GM19025 (cell line): ENCODE data around the gene GPBP1.
"Not testable (repeated sequence)": the region's sequence is repeated elsewhere in the genome, so short reads cannot be mapped to it uniquely, and the experiment has no call there.

Experiments used
- ATAC-seq: cut with Tn5 transposase; IDR thresholded peaks from one replicate; pipeline ENCODE4 v1.9.1; 2021; ENCODE audit warnings: mild to moderate bottlenecking, low read depth, moderate library complexity; ENCODE audit not compliant: unreplicated experiment

Gene GPBP1

DNA sequence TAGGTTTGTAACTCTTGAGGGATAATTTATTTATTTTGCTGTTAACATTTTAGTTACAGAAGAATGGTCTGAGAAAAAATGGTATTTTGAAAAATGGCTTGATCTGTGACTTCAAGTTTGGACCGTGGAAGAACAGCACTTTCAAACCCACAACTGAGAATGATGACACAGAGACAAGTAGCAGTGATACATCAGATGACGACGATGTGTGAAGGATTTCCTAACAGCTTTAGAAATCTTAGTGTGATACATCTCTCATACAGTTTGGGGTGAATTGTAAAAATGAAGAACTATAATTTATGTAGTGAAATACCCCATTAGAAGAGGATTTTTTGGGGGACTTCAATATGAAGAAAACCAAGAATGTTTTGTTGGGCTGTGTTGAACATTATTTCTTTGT lies 88.7 kb downstream of the GPBP1 start:
- ATAC-seq = no peak

DNA sequence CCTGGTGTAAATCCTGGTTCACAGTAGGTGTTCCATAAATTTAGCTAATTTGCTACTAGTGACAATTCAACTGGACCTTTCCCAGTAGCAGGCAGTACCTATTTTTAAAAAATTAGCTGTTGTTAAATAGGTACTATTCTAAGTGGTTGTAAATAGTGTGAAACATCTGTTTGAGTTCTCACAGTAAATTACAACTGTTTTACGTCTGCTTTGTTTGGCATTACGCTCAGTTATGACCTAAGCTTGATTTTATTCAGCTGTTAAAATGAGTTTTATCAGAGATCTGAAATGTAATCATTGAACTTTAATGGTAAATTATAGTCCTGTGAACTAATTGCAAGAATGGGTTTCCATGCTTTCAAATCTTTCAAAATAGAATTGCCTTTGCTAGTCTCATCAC lies 93.9 kb downstream of the GPBP1 start:
- no peak for ATAC-seq

DNA sequence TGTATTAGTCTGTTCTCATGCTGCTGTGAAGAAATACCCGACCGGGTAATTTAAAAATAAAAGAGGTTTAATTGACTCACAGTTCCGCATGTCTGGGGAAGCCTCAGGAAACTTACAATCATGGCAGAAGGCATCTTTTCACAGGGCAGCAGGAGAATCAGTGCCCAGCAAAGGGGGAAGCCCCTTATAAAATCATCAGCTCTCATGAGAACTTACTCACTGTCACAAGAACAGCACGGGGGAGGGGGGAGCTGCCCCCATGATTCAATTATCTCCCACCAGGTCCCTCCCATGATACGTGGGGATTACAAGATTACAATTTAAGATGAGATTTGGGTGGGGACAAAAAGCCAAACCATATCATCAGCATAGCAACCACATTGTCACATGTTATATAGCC lies 102.5 kb downstream of the GPBP1 start:
- ATAC-seq = no peak

DNA sequence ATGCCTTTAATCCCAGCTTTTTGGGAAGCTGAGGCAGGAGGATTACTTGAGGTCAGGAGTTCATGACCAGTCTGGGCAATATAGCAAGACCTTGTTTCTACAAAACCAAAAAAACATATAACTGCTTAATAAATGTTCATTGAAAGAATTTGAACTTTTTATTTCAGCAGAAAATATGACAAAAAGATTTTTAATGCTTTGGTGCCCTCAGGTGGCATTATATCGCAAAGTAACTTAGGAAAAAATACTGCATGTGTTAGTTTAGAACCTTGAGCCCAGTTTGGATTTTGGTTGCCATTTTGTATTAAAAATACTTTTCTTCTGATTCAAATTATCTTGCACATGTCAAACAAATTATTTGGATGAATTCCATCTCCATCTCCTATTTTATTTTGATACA lies 103.2 kb downstream of the GPBP1 start:
- no peak for ATAC-seq

DNA sequence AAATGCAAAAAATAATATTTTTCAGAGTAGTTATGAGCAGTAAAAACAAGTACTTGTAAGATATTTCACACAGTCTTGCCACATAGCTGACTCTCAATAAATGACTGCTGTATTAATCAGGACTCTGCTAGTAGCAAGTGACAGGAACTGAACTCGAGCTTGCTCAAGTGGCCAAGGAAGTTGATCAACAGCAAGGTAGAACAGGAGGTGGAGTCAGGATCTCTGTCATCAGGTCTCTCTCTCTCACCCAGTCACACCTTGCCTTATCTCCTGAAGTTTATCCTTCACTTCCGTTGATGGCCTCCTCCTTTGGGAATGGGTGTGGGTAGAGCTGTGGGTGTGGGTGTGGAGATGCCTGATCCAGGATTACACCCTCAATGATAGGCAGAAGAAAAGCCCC lies 107.0 kb downstream of the GPBP1 start:
- no peak for ATAC-seq

DNA sequence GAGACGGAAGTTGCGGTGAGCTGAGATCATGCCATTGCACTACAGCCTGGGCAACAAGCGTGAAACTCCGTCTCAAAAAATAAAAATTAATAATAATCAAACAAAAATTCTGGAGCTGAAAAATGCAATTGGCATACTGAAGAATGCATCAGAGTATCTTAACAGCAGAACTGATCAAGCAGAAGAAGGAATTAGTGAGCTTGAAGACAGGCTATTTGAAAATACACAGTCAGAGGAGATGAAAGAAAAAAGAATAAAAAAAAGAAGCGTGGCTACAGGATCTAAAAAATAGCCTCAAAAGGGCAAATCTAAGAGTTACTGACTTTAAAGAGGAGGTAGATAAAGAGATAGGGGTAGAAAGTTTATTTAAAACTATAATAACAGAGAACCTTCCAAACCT lies 111.2 kb downstream of the GPBP1 start:
- not testable (repeated sequence) for ATAC-seq

DNA sequence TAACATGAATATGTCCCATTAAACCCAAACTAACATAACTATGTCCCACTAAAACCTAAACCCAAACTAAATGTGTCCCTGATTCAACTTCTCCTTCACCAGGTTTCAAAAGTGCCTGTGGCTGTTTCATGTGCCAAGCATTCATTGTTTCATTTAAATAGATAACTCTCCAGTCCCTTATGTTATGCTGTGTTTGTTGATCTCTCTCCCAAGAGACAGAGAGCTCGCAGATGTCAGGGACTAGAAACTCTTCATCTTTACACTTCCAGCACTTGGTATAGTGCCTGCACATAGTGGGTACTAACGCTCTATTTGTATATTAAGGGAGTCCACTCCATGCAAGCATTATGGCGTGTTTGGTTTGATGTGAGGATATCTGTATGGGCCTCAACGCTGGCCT lies 118.0 kb downstream of the GPBP1 start:
- no peak for ATAC-seq

DNA sequence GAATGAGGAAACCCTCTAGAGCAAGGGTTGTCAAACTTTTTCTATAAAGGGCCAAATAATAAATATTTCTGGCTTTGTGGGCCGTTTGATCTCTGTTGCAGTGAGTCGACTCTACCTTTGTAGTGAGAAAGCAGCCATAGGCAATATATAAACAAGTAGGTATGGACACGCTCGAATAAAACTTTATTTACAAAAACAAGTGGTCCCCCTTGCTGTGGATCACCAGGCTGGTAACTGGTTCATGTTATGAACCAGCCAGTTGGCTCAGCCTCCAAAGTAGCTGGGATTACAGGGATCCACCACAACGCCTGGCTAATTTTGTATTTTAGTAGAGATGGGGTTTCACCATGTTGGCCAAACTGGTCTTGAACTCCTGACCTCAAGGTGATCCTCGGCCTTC lies 118.5 kb downstream of the GPBP1 start:
- no peak for ATAC-seq

DNA sequence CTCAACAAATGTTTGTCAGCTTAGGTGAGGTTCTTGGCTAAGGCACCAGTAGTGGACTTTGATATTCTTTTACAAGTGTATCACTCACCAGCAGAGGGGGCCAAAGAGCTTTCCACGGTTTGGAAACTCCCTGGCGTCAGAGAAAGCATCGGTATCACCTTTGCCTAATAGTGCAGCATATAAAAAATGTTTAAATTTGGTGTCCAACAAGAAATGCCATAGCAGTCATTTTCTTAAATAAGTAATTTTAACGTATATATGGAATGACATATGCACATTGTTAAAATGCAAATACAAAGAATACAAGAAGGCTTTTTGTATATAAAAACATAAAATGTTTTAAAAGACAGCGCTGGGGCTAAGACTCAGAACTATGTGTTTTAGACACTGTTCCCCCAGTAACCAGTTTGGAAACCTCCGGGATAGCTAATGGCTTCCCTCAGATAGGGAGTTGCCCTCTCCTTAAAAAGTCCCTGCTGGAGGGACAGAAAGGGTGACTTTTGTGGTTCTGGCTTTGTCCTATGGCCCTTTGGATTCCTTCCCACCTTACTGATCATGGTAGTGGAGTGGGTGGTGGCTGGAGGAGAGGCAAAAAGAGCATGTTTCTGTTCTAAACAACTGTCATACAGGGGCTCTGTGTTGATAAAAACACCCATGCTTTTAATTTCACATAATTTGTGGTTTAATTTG lies 124.6 kb downstream of the GPBP1 start:
- peak; percentile 53 for ATAC-seq

DNA sequence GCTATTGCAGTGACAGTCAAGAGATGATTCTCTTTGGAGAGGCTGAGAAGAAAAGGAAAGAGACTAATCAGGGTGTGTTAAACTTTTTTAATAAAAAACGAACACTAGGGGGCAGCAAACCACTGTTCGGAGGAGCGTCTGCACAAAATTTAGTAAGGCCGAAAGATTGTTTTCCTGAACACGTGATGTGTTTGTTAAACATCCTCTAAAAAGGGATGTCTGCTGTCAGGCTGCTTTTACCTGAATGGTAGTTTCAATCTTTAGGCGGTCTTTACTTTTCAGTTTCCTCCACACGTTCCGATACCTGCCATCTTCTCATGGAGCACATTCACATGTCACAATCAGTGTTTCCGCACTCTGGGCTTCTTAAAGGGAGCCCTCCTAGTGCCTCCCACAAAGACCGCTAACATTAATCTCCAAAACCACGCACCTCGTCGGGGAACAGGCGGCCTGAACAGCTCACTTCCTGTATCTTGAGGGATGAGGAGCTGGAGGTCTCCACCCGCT lies 125.2 kb downstream of the GPBP1 start:
- ATAC-seq = no peak

DNA sequence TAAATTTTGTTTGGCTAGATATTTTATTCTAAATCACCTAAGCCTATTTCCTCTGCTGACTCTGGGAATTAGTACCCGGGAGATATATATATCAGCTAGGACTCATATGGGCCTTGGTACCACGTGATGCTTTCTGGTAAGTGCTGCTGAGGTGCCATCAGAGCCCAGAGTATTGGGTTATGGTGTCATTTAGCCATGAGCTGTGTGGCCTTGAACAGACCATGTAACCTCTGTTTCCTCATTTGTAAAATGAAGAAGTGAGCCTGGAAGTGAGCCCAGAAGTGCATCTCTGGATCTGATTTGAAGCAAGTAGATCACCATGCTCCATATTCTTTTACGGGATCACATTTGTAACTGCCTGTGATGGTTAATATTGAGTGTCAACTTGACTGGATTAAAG lies 126.1 kb downstream of the GPBP1 start:
- ATAC-seq = no peak

DNA sequence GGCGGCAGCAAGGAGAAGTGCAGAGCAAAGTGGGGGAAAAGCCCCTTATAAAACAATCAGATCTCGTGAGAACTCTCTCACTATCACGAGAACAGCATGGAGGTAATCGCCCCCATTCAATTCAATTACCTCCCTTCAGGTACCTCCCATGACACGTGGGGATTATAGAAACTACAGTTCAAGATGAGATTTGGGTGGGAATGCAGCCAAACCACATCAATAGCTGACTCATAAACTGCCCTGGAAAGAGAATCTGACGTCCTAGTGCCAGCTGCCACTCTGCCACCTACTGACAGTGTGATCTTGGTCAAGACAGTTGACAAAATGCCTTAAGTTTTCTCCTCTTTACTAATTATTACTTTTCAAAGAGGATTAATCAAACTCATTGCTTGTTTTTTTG lies 128.3 kb downstream of the GPBP1 start:
- ATAC-seq = no peak

DNA sequence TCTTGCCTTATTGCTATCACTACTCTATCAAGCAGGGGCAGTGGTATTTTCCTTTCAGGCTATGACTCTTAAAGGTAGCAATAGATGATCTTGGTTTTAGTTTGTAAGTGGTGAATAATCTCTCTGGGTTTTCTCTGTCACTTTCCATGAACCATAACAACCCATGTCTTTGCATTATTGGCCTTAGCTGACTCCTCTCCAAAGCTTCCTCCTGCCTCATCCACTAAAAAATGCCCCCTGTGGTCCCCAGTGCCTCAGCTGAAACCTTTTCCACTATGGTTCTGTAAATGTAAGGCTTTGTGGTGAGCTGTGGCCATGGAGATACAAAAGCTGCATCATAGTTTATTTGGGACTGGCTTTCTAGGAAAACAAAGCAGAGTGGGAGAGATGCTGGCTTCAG lies 128.8 kb downstream of the GPBP1 start:
- no peak for ATAC-seq

DNA sequence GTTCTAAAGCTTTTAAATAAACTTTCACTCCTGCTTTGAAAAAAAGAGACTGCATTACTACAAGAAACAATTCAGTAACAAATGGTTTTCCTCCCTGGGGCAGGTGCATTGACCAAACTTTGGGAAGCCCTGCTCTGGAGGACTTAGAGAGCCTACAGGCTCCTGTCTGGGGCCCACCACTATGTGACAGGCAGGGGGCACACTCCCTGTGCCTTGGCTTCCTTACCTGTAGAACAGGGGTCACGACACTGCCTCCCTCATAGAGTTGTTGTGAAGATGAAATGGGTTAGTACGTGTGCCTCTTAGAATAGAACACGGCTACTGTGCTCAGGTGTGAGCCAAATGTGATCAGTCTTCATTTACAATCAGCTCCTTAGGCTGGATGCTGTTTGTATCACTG lies 130.1 kb downstream of the GPBP1 start:
- ATAC-seq = no peak

DNA sequence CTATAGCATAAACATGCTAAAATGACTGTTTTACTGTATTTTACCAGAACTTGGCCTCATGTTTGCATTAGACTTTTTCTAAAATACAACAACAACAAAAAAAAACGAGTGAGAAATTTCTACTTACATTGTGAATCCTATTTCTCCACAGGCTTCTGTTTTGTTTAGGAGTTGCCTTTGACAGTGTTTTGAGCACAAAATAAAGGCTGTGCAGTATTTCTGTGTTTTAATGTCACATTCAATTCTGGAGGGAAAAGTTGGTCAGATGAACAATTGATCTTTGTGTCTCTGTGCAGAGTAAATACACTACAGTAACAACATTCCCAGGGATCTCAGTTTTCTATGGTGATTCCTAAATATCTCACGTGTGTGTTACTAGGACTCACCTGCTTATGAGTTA lies 131.1 kb downstream of the GPBP1 start:
- no peak for ATAC-seq

DNA sequence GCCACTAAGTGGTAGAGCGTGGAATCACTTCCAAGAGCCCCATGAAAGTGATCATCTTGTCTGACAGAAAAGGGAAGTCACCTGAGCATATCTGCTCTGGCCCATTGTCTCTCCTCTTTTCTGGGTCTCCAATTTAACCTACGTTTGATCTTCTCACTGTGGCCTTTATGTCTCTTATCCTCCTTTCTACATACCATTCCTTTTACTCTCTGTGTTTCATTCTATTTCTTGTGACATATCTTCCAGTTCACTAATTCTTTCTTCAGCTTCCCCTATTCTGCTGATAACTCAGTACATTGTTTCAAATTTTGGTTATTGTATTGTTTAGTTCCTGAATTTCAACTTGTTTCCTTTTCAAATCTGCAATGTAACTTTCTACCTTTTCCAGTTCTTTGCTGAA lies 132.5 kb downstream of the GPBP1 start:
- ATAC-seq = no peak

DNA sequence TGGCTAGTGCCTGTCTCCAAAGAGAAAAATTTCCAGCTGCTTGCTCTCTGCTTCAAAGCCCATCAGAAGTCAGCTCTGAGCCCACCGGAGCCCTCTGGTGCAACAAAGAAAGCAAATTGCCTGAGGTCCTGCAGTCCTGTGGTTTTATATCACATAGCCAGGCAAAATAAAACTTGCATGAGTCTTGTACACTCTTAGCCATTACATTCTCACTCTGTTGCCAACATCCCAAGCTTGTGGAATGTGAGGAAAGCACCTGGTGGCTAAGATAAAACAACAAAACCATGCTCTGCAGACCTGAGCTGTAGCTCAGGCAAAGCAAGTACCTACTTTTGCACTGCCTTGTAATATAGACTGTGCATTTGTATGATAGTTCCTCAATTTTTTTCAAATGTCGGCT lies 133.7 kb downstream of the GPBP1 start:
- ATAC-seq = no peak

DNA sequence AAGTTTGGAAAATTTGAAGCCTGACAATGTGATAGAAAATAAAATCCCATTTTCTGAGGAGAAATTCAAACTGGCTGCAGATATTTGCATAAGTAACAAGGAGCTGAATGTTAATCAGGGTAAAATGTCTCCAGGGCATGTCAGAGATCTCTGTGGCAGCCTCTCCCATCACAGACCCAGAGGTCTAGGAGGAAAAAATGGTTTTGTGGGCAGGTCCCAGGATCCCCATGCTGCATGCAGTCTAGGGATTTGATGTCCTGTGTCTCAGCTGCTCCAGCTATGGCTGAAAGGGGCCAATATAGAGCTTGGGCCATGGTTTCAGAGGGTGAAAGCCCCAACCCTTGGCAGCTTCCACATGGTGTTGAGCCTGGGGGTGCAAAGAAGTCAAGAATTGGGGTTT lies 135.2 kb downstream of the GPBP1 start:
- not testable (repeated sequence) for ATAC-seq

DNA sequence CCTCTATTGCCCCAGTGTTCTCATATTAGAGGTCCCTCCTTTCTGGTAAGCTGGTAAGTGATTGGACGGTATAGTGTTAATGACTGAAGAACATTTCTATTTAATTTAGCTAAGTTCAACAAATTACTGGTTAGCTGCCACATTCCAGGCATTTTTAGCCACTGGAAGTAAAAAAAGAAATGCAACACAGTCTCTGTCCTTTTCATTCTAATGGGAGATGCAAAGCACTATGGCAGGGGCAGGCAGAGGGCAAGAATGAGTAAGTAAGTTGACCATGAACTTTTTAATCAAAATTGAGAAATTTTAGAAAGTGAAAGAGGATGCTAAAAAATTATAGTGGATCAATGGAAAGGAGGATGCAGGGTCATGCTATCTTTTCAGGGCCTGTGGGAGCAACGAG lies 137.4 kb downstream of the GPBP1 start:
- no peak for ATAC-seq

DNA sequence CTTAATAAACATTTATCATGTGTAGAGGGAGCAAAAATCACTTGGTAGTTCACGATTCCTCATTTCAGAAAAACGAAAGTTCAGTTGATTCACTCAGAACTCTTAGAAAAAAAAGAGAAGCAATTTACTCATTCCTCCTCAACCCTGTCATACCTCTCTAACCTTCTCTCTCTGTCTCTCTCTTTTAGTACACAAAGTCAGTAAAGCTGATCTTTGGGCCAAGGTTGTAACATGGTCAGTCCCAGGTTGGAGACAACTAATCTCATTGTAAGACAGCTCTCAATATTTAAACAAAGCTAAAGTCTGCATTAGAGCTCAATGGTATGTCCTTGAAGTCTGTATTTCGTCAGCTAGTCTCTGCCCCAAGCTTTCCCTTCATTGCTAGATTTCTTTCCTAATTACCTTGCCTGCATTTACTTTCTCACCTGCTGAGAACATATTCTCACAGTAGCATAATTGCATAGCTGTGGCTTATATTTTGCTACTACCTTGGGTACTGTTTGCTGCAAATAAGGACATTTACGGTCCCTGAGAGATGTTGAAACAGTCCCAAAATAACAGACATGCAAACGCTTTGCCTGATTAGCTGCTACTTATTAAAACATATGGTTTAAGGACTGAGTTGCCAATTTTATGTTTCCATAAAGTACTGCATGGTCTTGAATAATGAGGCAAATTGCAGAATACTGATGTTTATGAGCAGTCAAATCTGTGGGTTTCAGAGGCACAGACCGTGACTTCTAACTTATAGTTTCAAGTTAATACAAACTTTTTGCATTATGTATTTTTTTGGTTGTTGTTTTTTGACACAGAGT lies 138.3 kb downstream of the GPBP1 start:
- no peak for ATAC-seq

DNA sequence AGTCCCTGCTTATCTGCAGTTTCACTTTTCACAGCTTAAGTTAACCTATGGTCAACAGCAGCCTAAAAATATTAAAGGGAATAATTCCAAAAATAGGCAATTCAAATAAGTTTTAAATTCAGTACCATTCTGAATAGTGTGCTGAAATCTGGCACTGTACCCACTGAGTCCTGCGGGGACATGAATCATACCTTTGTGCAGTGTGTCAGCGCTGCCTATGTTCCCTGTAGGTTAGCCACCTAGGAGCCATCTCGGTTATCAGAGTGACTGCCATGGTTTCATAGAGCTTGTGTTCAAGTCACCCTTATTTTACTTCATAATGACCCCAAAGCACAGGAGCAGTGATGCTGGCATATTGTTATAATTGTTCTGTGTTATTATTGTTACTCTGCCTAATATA lies 139.9 kb downstream of the GPBP1 start:
- no peak for ATAC-seq
